Measurements from ENCODE around the gene WDR73.

- peak; percentile 78 to 84 for TF ChIP-seq CTCF (conservative IDR thresholded peaks at IDR 0.05 in 1 of 2, IDR thresholded peaks at IDR 0.05 in 1 of 2; ENCODE audit: low read depth in 1 of 2, low read length in 2 of 2)
- TF ChIP-seq EZH2 (IDR thresholded peaks at IDR 0.05; ENCODE audit: low read length, missing control alignments): no peak
These were observed 55.1 kb downstream of the WDR73 start for GRCh38 chr15:84598993-84599392.
